CD14-positive monocyte (primary cell): ENCODE measurements around the gene RUNDC3A. TPM values are rescaled to one million over a fixed set of nuclear protein-coding genes. Genes with fewer than 3 reads are reported as not detected.

Experiments used
- DNase-seq, 3 donors: peaks; one replicate each; pipeline ENCODE4 v3.0.0-alpha.2; 2011 to 2022
- H2AFZ ChIP-seq: 2 replicates; pipeline ENCODE4 v1.6.0; 2012; ENCODE audit warnings: mild to moderate bottlenecking, low read depth, low read length, inconsistent platforms; ENCODE audit not compliant: insufficient read depth, poor library complexity, severe bottlenecking
- H3K27ac ChIP-seq, 2 donors: 1 replicate in 1 of 2; 2 replicates in 1 of 2; pipeline ENCODE4 v1.5.1; 2012 to 2013; ENCODE audit warnings: low read length in 2 of 2, control low read depth in 1 of 2, inconsistent platforms in 1 of 2, low read depth in 1 of 2, mild to moderate bottlenecking in 1 of 2
- H3K27me3 ChIP-seq, 2 donors: one replicate each; pipeline versions ENCODE4 v1.6.0 to v1.6.1; 2011 to 2013; ENCODE audit warnings: low read length in 2 of 2; ENCODE audit not compliant: control insufficient read depth in 2 of 2, insufficient read depth in 2 of 2
- H3K36me3 ChIP-seq, 2 donors: replicated peaks in 1 of 2; 1 replicate in 1 of 2; 2 replicates in 1 of 2; pipeline versions ENCODE4 v1.5.1 to v1.6.1; 2012 to 2013; ENCODE audit warnings: low read length in 2 of 2, control low read depth in 1 of 2, inconsistent platforms in 1 of 2, mild to moderate bottlenecking in 1 of 2; ENCODE audit not compliant: insufficient read depth in 2 of 2, control insufficient read depth in 1 of 2
- H3K4me1 ChIP-seq, 2 donors: 1 replicate in 1 of 2; 2 replicates in 1 of 2; pipeline versions ENCODE4 v1.5.1 to v1.6.1; 2012 to 2013; ENCODE audit warnings: low read length in 2 of 2, control low read depth in 1 of 2, inconsistent platforms in 1 of 2, mild to moderate bottlenecking in 1 of 2, moderate library complexity in 1 of 2; ENCODE audit not compliant: insufficient read depth in 2 of 2, control insufficient read depth in 1 of 2
- H3K4me2 ChIP-seq: replicated peaks from 2 replicates; pipeline ENCODE3; 2012; ENCODE audit warnings: low read length, moderate library complexity, mild to moderate bottlenecking; ENCODE audit not compliant: poor library complexity, severe bottlenecking; ENCODE audit errors: extremely low read depth
- H3K4me3 ChIP-seq, 3 experiments: fragments of 200-600 bp in 1 of 3; sonication (generic) in 1 of 3; replicated peaks in 1 of 3; 1 replicate in 2 of 3; 2 replicates in 1 of 3; pipeline ENCODE4 v1.5.1; 2011 to 2013; ENCODE audit warnings: low read length in 3 of 3, mild to moderate bottlenecking in 3 of 3, control low read depth in 2 of 3, low read depth in 2 of 3, inconsistent platforms in 1 of 3, moderate library complexity in 1 of 3
- H3K79me2 ChIP-seq: 2 replicates; pipeline ENCODE4 v1.6.0; 2012; ENCODE audit warnings: mild to moderate bottlenecking, control low read depth, inconsistent platforms, low read length, moderate library complexity; ENCODE audit not compliant: insufficient read depth
- H3K9ac ChIP-seq: 2 replicates; pipeline ENCODE4 v1.6.0; 2017; ENCODE audit warnings: low read length, mild to moderate bottlenecking; ENCODE audit not compliant: insufficient read depth, poor library complexity, severe bottlenecking
- H3K9me3 ChIP-seq, 2 donors: replicated peaks in 1 of 2; 1 replicate in 1 of 2; 2 replicates in 1 of 2; pipeline versions ENCODE4 v1.5.1 to v1.6.1; 2012 to 2013; ENCODE audit warnings: low read length in 2 of 2, control low read depth in 1 of 2; ENCODE audit not compliant: control insufficient read depth in 1 of 2, insufficient read depth in 1 of 2
- H4K20me1 ChIP-seq: 2 replicates; pipeline ENCODE4 v1.6.0; 2012; ENCODE audit warnings: mild to moderate bottlenecking, low read length, control low read depth, moderate library complexity; ENCODE audit not compliant: insufficient read depth
- H3K27ac Mint-ChIP-seq, 7 donors: one replicate each; pipeline ENCODE4 v1.8.0; 2020; ENCODE audit warnings: mild to moderate bottlenecking in 7 of 7, mixed read lengths in 7 of 7, moderate library complexity in 6 of 7, inconsistent platforms in 2 of 7
- H3K27me3 Mint-ChIP-seq, 3 donors: one replicate each; pipeline ENCODE4 v1.8.0; 2021 to 2022; ENCODE audit warnings: low read depth in 3 of 3, mild to moderate bottlenecking in 3 of 3, mixed read lengths in 3 of 3, moderate library complexity in 3 of 3, inconsistent platforms in 1 of 3
- H3K36me3 Mint-ChIP-seq, 2 donors: one replicate each; pipeline ENCODE4 v1.8.0; 2020; ENCODE audit warnings: mixed read lengths in 2 of 2, inconsistent platforms in 1 of 2, mild to moderate bottlenecking in 1 of 2
- H3K4me1 Mint-ChIP-seq: one replicate; pipeline ENCODE4 v1.8.0; 2020; ENCODE audit warnings: mild to moderate bottlenecking, mixed read lengths
- H3K4me3 Mint-ChIP-seq, 2 donors: one replicate each; pipeline ENCODE4 v1.8.0; 2020; ENCODE audit warnings: mild to moderate bottlenecking in 2 of 2, mixed read lengths in 2 of 2, moderate library complexity in 1 of 2
- H3K9me3 Mint-ChIP-seq, 7 donors: one replicate each; pipeline ENCODE4 v1.8.0; 2020 to 2022; ENCODE audit warnings: mixed read lengths in 7 of 7, mild to moderate bottlenecking in 6 of 7, moderate library complexity in 6 of 7, inconsistent platforms in 2 of 7
- CTCF ChIP-seq: fragments of 200-600 bp; IDR thresholded peaks from one replicate; pipeline ENCODE4 v1.8.0; 2022; ENCODE audit warnings: antibody characterized with exemption, mild to moderate bottlenecking
- WGBS: methylation state at CpG from one replicate; pipeline ENCODE4 v1.1.5; 2013; ENCODE audit warnings: missing lambda C conversion rate; ENCODE audit not compliant: insufficient coverage; 5-methylcytosine and 5-hydroxymethylcytosine counted together
- intact Hi-C, 2 donors: fragments of 100-400 bp; cut with micrococcal nuclease; formaldehyde crosslinking; loops; one replicate each; pipeline versions ENCODE4 v1.15.0 to v1.15.1; 2023
- polyA plus RNA-seq, 3 donors: library from polyadenylated mRNA; depleted of rRNA in 1 of 3; unstranded in 2 of 3; stranded (reverse) in 1 of 3; fragments of 300-500 nt in 2 of 3; fragments of >200 nt in 1 of 3; fragmentation: Illumina TruSeq in 2 of 3; gene quantifications; 1 replicate in 2 of 3; 2 replicates in 1 of 3; pipeline ENCODE4 v1.2.3, GENCODE V29; 2012 to 2021

The RUNDC3A gene
- polyA plus RNA-seq, 3 donors, result 0.22 to 0.35 TPM; not detected in 1

GRCh38 chr17:44349553-44350070 is 41.2 kb downstream of the RUNDC3A start:
- no peak for DNase-seq
- TF ChIP-seq CTCF, result no peak
- Histone ChIP-seq H3K4me3 (no peak overlapping the region), H3K79me2 (peaks cover 56% of the 10 kb centered on the region), H4K20me1 (peaks cover 86% of the 10 kb centered on the region), H2AFZ (no peak overlapping the region), H3K27ac (no peak overlapping the region), H3K27me3 (no peaks in the 10 kb centered on the region), H3K36me3 (peaks cover 45 to 48% of the 10 kb centered on the region in 2 donors), H3K4me1 (peaks cover 53 to 81% of the 10 kb centered on the region in 2 donors), H3K9ac (no peak overlapping the region), H3K9me3 (no peaks in the 10 kb centered on the region), H3K4me2 (peak overlapping the region; percentile 88)
- Mint-ChIP-seq H3K27me3 (peaks cover 0 to 7% (median 0%) of the 10 kb centered on the region in 3 donors), H3K27ac (peak overlapping the region in 2 of 7 donors; percentile 50 to 61), H3K9me3 (peaks cover 0 to 4% (median 0%) of the 10 kb centered on the region in 7 donors), H3K4me1 (peaks cover 61% of the 10 kb centered on the region), H3K36me3 (peaks cover 49 to 57% of the 10 kb centered on the region in 2 donors), H3K4me3 (no peak overlapping the region)
- intact Hi-C loops, result loop anchor here in 1 of 2 donors (2.0 to 5.0 kb wide), 4 partner anchors 32 to 147 kb away; no protein-coding TSS in a partner anchor
- WGBS, result 97% methylated on average over 8 of the region's 12 CpGs

DNA sequence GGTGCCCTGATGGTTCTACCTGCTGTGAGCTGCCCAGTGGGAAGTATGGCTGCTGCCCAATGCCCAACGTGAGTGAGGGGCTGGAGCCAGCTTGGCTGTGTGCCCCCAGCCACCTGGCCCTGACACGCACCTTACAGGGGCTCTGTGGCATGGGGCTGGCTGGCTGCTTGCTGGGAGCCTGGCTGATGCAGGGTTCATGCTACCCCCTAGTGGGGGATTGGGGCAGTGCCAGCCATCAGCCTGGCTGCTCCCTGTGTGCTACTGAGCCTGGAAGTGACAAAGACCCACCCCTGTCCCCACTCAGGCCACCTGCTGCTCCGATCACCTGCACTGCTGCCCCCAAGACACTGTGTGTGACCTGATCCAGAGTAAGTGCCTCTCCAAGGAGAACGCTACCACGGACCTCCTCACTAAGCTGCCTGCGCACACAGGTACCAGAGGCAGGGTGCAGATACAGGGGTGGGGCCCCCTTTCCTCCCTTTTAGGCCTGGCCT is 42.4 kb downstream of the RUNDC3A start:
- peak overlapping the region in 2 of 7 donors; percentile 55 to 82 for H3K27ac Mint-ChIP-seq
- peaks cover 0 to 5% of the 10 kb centered on the region in 2 donors for H3K27me3 ChIP-seq
- H4K20me1 ChIP-seq, result peaks cover 79% of the 10 kb centered on the region
- no peak overlapping the region for H2AFZ ChIP-seq
- H3K4me3 Mint-ChIP-seq, result no peak overlapping the region
- TF ChIP-seq CTCF, result peak; percentile 89
- peaks cover 45 to 48% of the 10 kb centered on the region in 2 donors for H3K36me3 ChIP-seq
- H3K27me3 Mint-ChIP-seq, result peaks cover 5 to 18% (median 5%) of the 10 kb centered on the region in 3 donors
- peaks cover 48 to 76% of the 10 kb centered on the region in 2 donors for H3K4me1 ChIP-seq
- H3K79me2 ChIP-seq, result peaks cover 44% of the 10 kb centered on the region
- 63% methylated on average over 6 of the region's 6 CpGs for WGBS
- peaks cover 0 to 4% (median 0%) of the 10 kb centered on the region in 7 donors for H3K9me3 Mint-ChIP-seq
- peaks cover 49 to 57% of the 10 kb centered on the region in 2 donors for H3K36me3 Mint-ChIP-seq
- no peaks in the 10 kb centered on the region for H3K9me3 ChIP-seq
- intact Hi-C loops, result loop anchor here in 1 of 2 donors (2.0 to 5.0 kb wide), 2 partner anchors 33 to 140 kb away; no protein-coding TSS in a partner anchor
- no peak overlapping the region for H3K27ac ChIP-seq
- no peak overlapping the region for H3K4me3 ChIP-seq
- DNase-seq, result peak; percentile 60 to 68 (median 67)
- no peak overlapping the region for H3K4me2 ChIP-seq
- H3K4me1 Mint-ChIP-seq, result peaks cover 54% of the 10 kb centered on the region
- H3K9ac ChIP-seq, result no peak overlapping the region
